OCI-LY3 (cell line): ENCODE results near the gene PSMA7.

Source experiments
- CTCF ChIP-seq: fragments of 200-600, 300-600 bp; sonication (generic); IDR thresholded peaks from 2 replicates; pipeline ENCODE4 v1.5.1; 2014; ENCODE audit warnings: antibody characterized with exemption, low read length, low read depth
- EZH2phosphoT487 ChIP-seq: fragments of 200-600 bp; shearing (Covaris generic); IDR thresholded peaks from 2 replicates; pipeline ENCODE4 v1.6.1; 2018; ENCODE audit warnings: antibody characterized with exemption, mixed run types, low read depth

GRCh38 chr20:62159052-62159451, 15.9 kb upstream of the PSMA7 start:
- TF ChIP-seq CTCF (no peak), EZH2phosphoT487 (no peak)
